Fibroblast of pulmonary artery (primary cell): ENCODE data around the gene SCARB2.

Experiments used
- DNase-seq: peaks from one replicate; pipeline ENCODE4 v3.0.0-alpha.2; 2010; ENCODE audit warnings: low read depth
- H3K4me3 ChIP-seq: replicated peaks from 2 replicates; pipeline ENCODE4 v1.5.1; 2011; ENCODE audit warnings: low read depth, mild to moderate bottlenecking, control low read depth, low read length, moderate library complexity
- CTCF ChIP-seq: IDR thresholded peaks from 2 replicates; pipeline ENCODE4 v1.5.1; 2011; ENCODE audit warnings: mild to moderate bottlenecking, control low read depth, low read length, inconsistent platforms; ENCODE audit errors: missing control alignments

Gene SCARB2

GRCh38 chr4:76201276-76201675, 12.3 kb downstream of the SCARB2 start:
- no peak overlapping the region for H3K4me3 ChIP-seq
- DNase-seq: no peak
- TF ChIP-seq CTCF: no peak

GRCh38 chr4:76200771-76201231, 12.8 kb downstream of the SCARB2 start:
- DNase-seq: no peak
- no peak for TF ChIP-seq CTCF
- H3K4me3 ChIP-seq: no peak overlapping the region

- DNase-seq: peak; percentile 51
- H3K4me3 ChIP-seq: no peak overlapping the region
- peak; percentile 9 for TF ChIP-seq CTCF
These were observed 13.9 kb downstream of the SCARB2 start for GRCh38 chr4:76199664-76200211.

- no peak for TF ChIP-seq CTCF
- H3K4me3 ChIP-seq: peak overlapping the region; percentile 29
- DNase-seq: peak; percentile 94
These were observed 15.0 kb downstream of the SCARB2 start for GRCh38 chr4:76198411-76199237.

GRCh38 chr4:76197971-76198410, 15.6 kb downstream of the SCARB2 start:
- TF ChIP-seq CTCF: no peak
- DNase-seq: peak; percentile 72
- peak overlapping the region; percentile 23 for H3K4me3 ChIP-seq

GRCh38 chr4:76197031-76197743, 16.4 kb downstream of the SCARB2 start:
- no peak for TF ChIP-seq CTCF
- no peak overlapping the region for H3K4me3 ChIP-seq
- no peak for DNase-seq
